ENCODE results near the gene ZFYVE1. TPM values are rescaled to one million over a fixed set of nuclear protein-coding genes. Genes with fewer than 3 reads are reported as not detected.

The ZFYVE1 gene
- total RNA-seq, 2 experiments from 2014 or later: 7.2 to 10.4 TPM

DNA sequence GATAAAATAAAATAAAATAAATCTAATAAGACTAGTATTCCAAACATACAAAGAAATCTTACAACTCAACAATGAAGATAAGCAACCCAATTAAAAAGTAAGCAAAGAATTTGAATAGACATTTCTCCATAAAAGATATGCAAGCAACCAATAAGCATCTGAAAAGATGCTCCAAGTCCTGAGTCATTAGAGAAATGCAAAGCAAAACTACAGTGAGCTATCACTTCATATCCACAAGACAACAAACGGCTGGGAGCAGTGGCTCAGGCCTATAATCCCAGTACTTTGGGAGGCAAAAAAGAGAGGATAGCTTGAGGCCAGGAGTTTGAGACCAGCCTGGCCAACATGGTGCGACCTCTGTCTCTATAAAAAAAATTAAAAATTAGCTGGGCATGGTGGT is 26.8 kb downstream of the ZFYVE1 start:
- Mint-ChIP-seq H3K4me3 (no peak overlapping the region), H3K4me1 (ENCODE audit: low read depth) (no peaks in the 10 kb centered on the region), H3K9me3 (no peaks in the 10 kb centered on the region), H3K27me3 (no peaks in the 10 kb centered on the region), H3K27ac (no peak overlapping the region), H3K36me3 (ENCODE audit: low read depth) (peaks cover 16% of the 10 kb centered on the region)
- ChIA-PET CTCF (interaction anchor here (1.2 kb wide), 1 partner anchor 9 kb away, joined by 3 read pairs; no protein-coding TSS in a partner anchor), POLR2A (no interaction called here)
- ATAC-seq (no peak), DNase-seq (no peak)
- intact Hi-C loops (cut with micrococcal nuclease): no loop called here
- TF ChIP-seq, protein P1, sequence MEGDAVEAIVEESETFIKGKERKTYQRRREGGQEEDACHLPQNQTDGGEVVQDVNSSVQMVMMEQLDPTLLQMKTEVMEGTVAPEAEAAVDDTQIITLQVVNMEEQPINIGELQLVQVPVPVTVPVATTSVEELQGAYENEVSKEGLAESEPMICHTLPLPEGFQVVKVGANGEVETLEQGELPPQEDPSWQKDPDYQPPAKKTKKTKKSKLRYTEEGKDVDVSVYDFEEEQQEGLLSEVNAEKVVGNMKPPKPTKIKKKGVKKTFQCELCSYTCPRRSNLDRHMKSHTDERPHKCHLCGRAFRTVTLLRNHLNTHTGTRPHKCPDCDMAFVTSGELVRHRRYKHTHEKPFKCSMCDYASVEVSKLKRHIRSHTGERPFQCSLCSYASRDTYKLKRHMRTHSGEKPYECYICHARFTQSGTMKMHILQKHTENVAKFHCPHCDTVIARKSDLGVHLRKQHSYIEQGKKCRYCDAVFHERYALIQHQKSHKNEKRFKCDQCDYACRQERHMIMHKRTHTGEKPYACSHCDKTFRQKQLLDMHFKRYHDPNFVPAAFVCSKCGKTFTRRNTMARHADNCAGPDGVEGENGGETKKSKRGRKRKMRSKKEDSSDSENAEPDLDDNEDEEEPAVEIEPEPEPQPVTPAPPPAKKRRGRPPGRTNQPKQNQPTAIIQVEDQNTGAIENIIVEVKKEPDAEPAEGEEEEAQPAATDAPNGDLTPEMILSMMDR (IDR thresholded peaks at IDR 0.05): no peak

DNA sequence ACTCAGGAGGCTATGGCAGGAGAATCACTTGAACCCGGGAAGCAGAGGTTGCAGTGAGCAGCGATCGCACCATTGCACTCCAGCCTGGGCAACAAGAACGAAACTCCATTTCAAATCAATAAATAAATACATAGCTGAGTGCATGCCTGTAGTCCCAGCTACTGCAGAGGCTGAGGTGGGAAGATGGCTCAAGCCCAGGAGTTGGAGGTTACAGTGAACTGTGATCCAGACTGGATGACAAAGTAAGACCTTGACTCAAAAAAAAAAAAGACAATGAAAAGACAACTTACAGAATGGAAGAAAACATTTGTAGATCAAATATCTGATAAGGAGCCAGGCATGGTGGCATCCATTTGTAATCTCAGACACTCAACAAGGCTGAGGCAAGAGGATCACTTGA is 27.6 kb downstream of the ZFYVE1 start:
- H3K9me3 Mint-ChIP-seq: no peaks in the 10 kb centered on the region
- intact Hi-C loops (cut with micrococcal nuclease): no loop called here
- ChIA-PET POLR2A (no interaction called here), CTCF (no interaction called here)
- no peaks in the 10 kb centered on the region for H3K27me3 Mint-ChIP-seq
- no peaks in the 10 kb centered on the region for H3K4me1 Mint-ChIP-seq (ENCODE audit: low read depth)
- no peak overlapping the region for H3K27ac Mint-ChIP-seq
- TF ChIP-seq, protein P1 (IDR thresholded peaks at IDR 0.05): no peak
- no peak for ATAC-seq
- no peak for DNase-seq
- peaks cover 17% of the 10 kb centered on the region for H3K36me3 Mint-ChIP-seq (ENCODE audit: low read depth)
- no peak overlapping the region for H3K4me3 Mint-ChIP-seq

DNA sequence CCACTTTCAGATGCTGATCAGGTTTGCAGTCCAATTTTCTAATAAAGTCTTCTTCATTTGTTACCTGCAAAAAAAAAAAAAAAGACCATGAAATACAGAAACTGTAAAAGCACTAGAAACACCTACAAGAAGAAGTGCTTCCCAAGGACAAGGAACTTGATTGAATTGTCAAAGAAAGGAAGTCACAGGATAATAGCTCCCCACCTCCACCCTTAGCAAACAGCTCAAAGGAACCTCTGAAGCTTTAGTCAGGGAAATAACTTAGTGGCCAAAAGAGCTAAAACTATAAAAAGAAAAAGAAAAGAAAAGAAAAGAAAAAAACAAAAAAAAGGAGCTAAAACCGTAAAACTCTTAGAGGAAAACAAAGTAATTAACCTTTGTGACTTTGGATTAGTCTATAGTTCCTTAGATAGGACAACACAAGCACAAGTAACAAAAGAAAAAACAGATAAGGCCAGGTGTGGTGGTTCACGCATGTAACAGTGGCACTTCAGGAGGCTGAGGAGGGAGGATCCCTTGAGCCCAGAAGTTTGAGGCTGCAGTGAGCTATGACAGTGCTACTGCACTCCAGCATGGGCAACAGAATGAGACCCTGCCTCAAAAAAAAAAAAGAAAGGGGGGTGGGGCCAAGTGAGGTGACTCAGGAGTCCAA is 28.5 kb downstream of the ZFYVE1 start:
- POLR2A ChIA-PET: no interaction called here
- no peak for DNase-seq
- ATAC-seq: no peak
- Mint-ChIP-seq H3K4me1 (ENCODE audit: low read depth) (no peaks in the 10 kb centered on the region), H3K4me3 (no peak overlapping the region), H3K27ac (no peak overlapping the region), H3K9me3 (no peaks in the 10 kb centered on the region), H3K27me3 (no peaks in the 10 kb centered on the region), H3K36me3 (ENCODE audit: low read depth) (peaks cover 18% of the 10 kb centered on the region)
- CTCF ChIA-PET: interaction anchor here (1.6 kb wide), 1 partner anchor 50 kb away, joined by 6 read pairs; no protein-coding TSS in a partner anchor
- TF ChIP-seq, protein P1 (IDR thresholded peaks at IDR 0.05): no peak
- intact Hi-C loops (cut with micrococcal nuclease): no loop called here

DNA sequence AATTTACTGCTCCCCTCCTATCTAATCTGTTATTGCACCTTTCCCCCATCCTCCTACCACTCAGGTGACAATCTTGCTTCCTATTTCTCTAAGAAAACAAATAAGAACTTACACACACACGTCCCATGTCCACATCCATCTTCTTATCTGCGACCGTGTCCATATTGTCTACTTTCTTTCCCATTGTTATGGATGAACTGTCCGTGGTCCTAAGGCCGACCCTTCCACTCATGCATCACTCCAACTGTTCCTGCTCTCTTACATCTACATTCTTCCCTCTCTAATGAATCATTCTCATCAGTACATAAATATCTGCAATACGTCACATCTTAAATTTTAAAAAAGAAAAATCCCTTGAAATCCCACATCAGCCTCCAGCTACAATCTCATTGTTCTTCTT is 30.0 kb downstream of the ZFYVE1 start:
- Mint-ChIP-seq H3K27ac (no peak overlapping the region), H3K27me3 (no peaks in the 10 kb centered on the region), H3K9me3 (no peaks in the 10 kb centered on the region), H3K4me1 (ENCODE audit: low read depth) (no peaks in the 10 kb centered on the region), H3K36me3 (ENCODE audit: low read depth) (peaks cover 21% of the 10 kb centered on the region), H3K4me3 (no peak overlapping the region)
- ATAC-seq (no peak), DNase-seq (no peak)
- intact Hi-C loops (cut with micrococcal nuclease): no loop called here
- TF ChIP-seq, protein P1 (IDR thresholded peaks at IDR 0.05): no peak
- ChIA-PET CTCF (interaction anchor here (1.6 kb wide), 1 partner anchor 49 kb away, joined by 6 read pairs; no protein-coding TSS in a partner anchor), POLR2A (interaction anchor here (0.6 to 1.2 kb wide), 2 partner anchors 9 to 272 kb away, joined by 3 to 4 read pairs; no protein-coding TSS in a partner anchor)

DNA sequence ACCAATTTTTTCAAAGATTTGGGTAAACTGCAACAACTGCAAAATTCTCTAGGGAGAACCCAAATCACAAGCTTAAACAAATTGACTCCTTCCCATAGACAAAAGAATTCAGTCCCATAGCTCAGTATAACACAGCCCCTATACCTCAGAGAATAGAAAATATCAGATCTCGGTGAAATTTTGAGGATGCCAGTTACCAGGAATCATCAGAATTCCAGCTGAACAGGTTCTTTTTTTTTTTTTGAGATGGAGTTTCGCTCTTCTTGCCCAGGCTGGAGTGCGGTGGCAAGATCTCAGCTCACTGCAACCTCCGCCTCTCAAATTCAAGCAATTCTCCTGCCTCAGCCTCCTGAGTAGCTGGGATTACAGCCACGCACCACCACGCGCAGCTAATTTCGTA is 36.7 kb downstream of the ZFYVE1 start:
- POLR2A ChIA-PET: interaction anchor here (0.9 kb wide), 1 partner anchor 11 kb away, joined by 3 read pairs; no protein-coding TSS in a partner anchor
- Mint-ChIP-seq H3K4me1 (ENCODE audit: low read depth) (no peaks in the 10 kb centered on the region), H3K27me3 (no peaks in the 10 kb centered on the region), H3K36me3 (ENCODE audit: low read depth) (peaks cover 9% of the 10 kb centered on the region), H3K4me3 (no peak overlapping the region), H3K27ac (no peak overlapping the region), H3K9me3 (no peaks in the 10 kb centered on the region)
- CTCF ChIA-PET: interaction anchor here (1.0 to 1.3 kb wide), 3 partner anchors 10 to 42 kb away, joined by 3 to 4 read pairs (median 3); no protein-coding TSS in a partner anchor
- intact Hi-C loops (cut with micrococcal nuclease): no loop called here
- no peak for ATAC-seq
- TF ChIP-seq, protein P1 (IDR thresholded peaks at IDR 0.05): no peak
- DNase-seq: no peak
